ENCODE data around the gene KRT7. TPM values are rescaled to one million over a fixed set of nuclear protein-coding genes. Genes with fewer than 3 reads are reported as not detected.

The KRT7 gene
- total RNA-seq: 1 to 10 TPM; 1.0 to 6.4 (median 1.7) TPM
- long read RNA-seq, donor 1, partial matches to known transcripts: 0 of 1 reads
- long read RNA-seq, donor 1, other reads (novel, unspliced or antisense): 1 of 1 reads
- long read RNA-seq, donor 2, partial matches to known transcripts: 0 of 4 reads
- long read RNA-seq, donor 2, other reads (novel, unspliced or antisense): 1 of 4 reads

DNA sequence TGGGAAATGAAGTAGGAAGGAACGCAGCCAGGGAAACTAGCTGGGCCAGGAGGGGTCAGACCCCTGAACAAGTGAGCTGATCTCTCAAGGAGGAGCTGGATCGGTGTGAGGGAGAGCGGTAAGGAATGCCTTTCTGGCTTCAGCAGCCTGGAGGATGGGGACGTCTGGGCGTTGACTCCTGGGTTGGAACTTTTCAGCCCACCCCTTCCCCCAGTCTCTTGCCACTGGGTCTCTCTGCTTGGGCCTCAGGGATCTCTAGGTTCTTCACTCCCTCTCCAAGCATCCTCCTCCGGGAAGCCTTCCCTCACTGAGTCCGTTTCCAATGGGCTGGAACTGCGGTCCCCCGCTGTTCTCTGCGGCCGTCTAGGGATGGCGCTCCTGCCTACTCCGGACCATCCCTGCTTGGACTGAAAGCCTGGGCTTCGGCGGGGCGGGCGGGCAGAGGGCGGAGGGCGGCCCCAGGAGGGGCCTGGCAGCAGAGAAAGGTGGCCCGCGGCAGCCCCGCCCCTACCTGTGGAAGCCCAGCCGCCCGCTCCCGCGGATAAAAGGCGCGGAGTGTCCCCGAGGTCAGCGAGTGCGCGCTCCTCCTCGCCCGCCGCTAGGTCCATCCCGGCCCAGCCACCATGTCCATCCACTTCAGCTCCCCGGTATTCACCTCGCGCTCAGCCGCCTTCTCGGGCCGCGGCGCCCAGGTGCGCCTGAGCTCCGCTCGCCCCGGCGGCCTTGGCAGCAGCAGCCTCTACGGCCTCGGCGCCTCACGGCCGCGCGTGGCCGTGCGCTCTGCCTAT lies at the start of gene KRT7:
KRT7 (plus strand) TSS at position 570 of the 788 bp plus-strand sequence; CDS start at position 624, 54 bp downstream.
- intact Hi-C loops (cut with DNase I, micrococcal nuclease): no loop called here
- Histone ChIP-seq H3K9me3 (no peaks in the 10 kb centered on the region), H3K4me3 (no peak within 1 kb of the TSS), H3K36me3 (ENCODE audit: low read depth) (no peaks in the 10 kb centered on the region), H3K4me1 (ENCODE audit: low read depth) (peaks cover 9% of the 10 kb centered on the region)
- TF ChIP-seq, protein P1, sequence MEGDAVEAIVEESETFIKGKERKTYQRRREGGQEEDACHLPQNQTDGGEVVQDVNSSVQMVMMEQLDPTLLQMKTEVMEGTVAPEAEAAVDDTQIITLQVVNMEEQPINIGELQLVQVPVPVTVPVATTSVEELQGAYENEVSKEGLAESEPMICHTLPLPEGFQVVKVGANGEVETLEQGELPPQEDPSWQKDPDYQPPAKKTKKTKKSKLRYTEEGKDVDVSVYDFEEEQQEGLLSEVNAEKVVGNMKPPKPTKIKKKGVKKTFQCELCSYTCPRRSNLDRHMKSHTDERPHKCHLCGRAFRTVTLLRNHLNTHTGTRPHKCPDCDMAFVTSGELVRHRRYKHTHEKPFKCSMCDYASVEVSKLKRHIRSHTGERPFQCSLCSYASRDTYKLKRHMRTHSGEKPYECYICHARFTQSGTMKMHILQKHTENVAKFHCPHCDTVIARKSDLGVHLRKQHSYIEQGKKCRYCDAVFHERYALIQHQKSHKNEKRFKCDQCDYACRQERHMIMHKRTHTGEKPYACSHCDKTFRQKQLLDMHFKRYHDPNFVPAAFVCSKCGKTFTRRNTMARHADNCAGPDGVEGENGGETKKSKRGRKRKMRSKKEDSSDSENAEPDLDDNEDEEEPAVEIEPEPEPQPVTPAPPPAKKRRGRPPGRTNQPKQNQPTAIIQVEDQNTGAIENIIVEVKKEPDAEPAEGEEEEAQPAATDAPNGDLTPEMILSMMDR (IDR thresholded peaks at IDR 0.05): no peak
- DNase-seq (no peak), ATAC-seq (peak; percentile 7)

DNA sequence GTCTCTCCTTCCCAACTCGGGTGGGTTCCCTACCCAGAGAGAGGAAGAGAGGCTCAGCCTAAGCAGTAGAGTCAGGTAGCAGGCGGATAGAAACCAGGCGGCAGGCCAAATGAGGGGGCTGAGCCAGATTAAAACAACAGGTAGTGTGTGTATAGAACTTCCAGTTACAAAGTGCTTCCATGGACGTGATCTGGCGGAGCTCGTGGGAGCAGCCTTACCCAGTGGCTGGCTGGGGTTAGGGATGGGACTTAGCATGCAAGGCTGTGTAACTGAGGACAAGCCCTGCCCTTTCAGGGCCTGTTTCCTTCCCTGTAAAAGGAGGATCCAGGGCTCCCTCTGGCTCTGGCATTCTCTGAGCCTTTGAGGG lies 49.5 kb upstream of the KRT7 start:
- ATAC-seq: no peak
- H3K36me3 ChIP-seq (ENCODE audit: low read depth): no peaks in the 10 kb centered on the region
- TF ChIP-seq, protein P1 (IDR thresholded peaks at IDR 0.05): no peak
- H3K9me3 ChIP-seq: no peaks in the 10 kb centered on the region
- no peaks in the 10 kb centered on the region for H3K4me1 ChIP-seq (ENCODE audit: low read depth)
- intact Hi-C loops (cut with DNase I, micrococcal nuclease): no loop called here
- no peak for DNase-seq
- H3K4me3 ChIP-seq: no peak overlapping the region

DNA sequence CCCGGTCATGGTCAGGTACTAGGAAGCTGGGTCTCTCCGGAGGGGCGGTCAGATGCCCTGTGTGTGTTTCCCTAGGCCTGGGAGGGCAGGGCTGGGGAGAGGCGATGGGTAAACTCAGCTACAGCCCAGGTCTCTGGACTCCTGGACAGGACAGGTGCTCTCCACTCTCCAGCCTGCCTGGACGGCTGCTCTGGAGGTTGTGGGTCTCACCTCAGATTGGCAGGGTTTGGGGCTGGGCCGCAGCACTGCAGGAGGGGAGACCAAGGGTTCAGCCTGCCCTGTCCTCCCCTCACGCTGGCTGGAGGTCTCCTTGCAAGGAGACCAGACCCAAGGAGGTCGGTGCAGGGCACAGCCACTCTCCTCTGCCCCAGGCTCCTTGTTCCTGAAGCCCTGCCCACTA lies 49.1 kb upstream of the KRT7 start:
- intact Hi-C loops (cut with DNase I, micrococcal nuclease): no loop called here
- TF ChIP-seq, protein P1 (IDR thresholded peaks at IDR 0.05): no peak
- H3K9me3 ChIP-seq: no peaks in the 10 kb centered on the region

DNA sequence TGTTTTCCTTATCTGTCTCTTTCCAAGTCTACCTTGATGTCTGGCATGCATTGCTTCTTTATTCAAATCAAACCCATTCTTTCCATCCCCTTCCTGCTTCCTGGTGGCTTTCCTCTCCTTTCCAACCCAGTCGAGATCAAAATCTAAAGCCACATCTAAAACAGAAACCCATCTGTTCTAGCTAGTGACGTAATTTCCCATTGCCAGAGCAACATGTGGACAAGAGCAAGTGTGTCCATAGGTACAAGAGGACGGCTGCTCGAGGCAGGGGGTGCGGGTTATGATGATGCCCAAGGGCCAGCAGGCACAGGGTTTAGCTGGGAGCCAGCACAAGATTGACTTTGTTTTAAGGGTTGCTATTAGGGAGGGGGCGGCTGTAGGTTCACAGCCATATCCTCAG lies 48.2 kb upstream of the KRT7 start:
- TF ChIP-seq, protein P1 (IDR thresholded peaks at IDR 0.05): no peak
- H3K36me3 ChIP-seq (ENCODE audit: low read depth): no peaks in the 10 kb centered on the region
- no peaks in the 10 kb centered on the region for H3K9me3 ChIP-seq
- intact Hi-C loops (cut with DNase I, micrococcal nuclease): no loop called here
- DNase-seq: no peak
- H3K4me3 ChIP-seq: no peak overlapping the region
- no peaks in the 10 kb centered on the region for H3K4me1 ChIP-seq (ENCODE audit: low read depth)
- ATAC-seq: no peak

More for the DNA sequence above, 49.1 kb upstream of the KRT7 start:
- H3K36me3 ChIP-seq (ENCODE audit: low read depth): no peaks in the 10 kb centered on the region
- H3K4me3 ChIP-seq: no peak overlapping the region
- no peak for DNase-seq
- H3K4me1 ChIP-seq (ENCODE audit: low read depth): no peaks in the 10 kb centered on the region
- ATAC-seq: no peak

DNA sequence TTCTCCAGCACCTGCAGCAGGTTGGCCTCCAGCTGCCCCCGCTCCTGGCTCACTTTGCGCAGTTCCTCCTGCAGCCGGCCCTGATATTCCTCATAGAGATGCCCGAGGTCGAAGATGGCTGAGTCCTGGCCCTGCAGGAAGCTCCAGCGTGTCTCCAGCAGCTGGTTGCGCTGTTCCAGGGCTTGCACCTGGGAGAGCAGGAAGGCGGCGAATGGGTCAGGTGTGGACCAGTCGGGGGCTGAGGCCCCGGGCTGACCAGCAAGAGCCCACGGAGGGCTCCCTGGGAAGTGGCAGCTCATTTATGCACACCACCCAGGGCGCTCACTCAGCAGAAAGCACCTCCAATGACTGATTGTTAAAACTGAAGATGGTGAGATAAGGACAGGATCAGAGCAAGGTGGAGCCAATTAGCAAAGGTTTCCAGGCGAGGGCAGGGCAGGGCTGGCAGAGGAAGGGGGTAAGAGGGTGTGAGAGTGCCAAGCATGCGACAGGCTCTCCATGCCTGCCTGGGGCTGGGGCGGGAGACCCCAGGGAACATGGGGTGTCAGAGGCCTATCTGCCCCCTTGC lies 47.6 kb upstream of the KRT7 start:
- Histone ChIP-seq H3K36me3 (ENCODE audit: low read depth) (no peaks in the 10 kb centered on the region), H3K4me1 (ENCODE audit: low read depth) (no peaks in the 10 kb centered on the region), H3K9me3 (no peaks in the 10 kb centered on the region), H3K4me3 (no peak overlapping the region)
- intact Hi-C loops (cut with DNase I, micrococcal nuclease): no loop called here
- ATAC-seq (no peak), DNase-seq (no peak)
- TF ChIP-seq, protein P1 (IDR thresholded peaks at IDR 0.05): no peak
